Upper lobe of right lung (tissue), 1 donor: ENCODE measurements around the gene AGPAT4. TPM values are rescaled to one million over a fixed set of nuclear protein-coding genes. Genes with fewer than 3 reads are reported as not detected.

Experiments
- ATAC-seq: fragments of 200-7000 bp; cut with Tn5 transposase; one replicate; pipeline ENCODE4 v1.9.1; 2020; ENCODE audit warnings: mild to moderate bottlenecking, moderate library complexity
- DNase-seq: peaks from one replicate; pipeline ENCODE4 v3.0.0-alpha.2; 2020
- H3K27ac ChIP-seq: fragments of 200-600 bp; one replicate; pipeline ENCODE4 v1.8.0; 2022
- H3K27me3 ChIP-seq: fragments of 200-600 bp; one replicate; pipeline ENCODE4 v1.8.0; 2022; ENCODE audit warnings: mild to moderate bottlenecking
- H3K36me3 ChIP-seq: fragments of 200-600 bp; one replicate; pipeline ENCODE4 v1.8.0; 2022
- H3K4me1 ChIP-seq: fragments of 200-600 bp; one replicate; pipeline ENCODE4 v1.8.0; 2022
- H3K4me3 ChIP-seq: fragments of 200-600 bp; one replicate; pipeline ENCODE4 v1.8.0; 2022; ENCODE audit warnings: mild to moderate bottlenecking
- H3K9me3 ChIP-seq: fragments of 200-600 bp; one replicate; pipeline ENCODE4 v1.8.0; 2022
- CTCF ChIP-seq: fragments of 200-600 bp; IDR thresholded peaks from one replicate; pipeline ENCODE4 v1.8.0; 2022; ENCODE audit warnings: antibody characterized with exemption
- intact Hi-C: fragments of 100-400 bp; cut with DNase I; formaldehyde crosslinking; loops from one replicate; pipeline ENCODE4 v1.11.0; 2022
- total RNA-seq: library from RNA; stranded (reverse); fragmentation: NEBNext Ultra II Directional; extraction: Animal tissue kit (Norgen Biotek cat#: 25700); gene quantifications from one replicate; pipeline ENCODE4 v1.2.1, GENCODE V29; 2021
- donor health status: DM: no; HTN: yes; CAD: no; lungs with severe emphysema.

The AGPAT4 gene
- total RNA-seq, 1 donor from 2014 or later: 16.6 TPM

- no peak for TF ChIP-seq CTCF
- no peaks in the 10 kb centered on the region for H3K9me3 ChIP-seq
- H3K27me3 ChIP-seq: no peaks in the 10 kb centered on the region
- H3K4me3 ChIP-seq: no peak overlapping the region
- H3K4me1 ChIP-seq: no peaks in the 10 kb centered on the region
- H3K36me3 ChIP-seq: no peaks in the 10 kb centered on the region
- intact Hi-C loops: no loop called here
- no peak overlapping the region for H3K27ac ChIP-seq
- ATAC-seq: no peak
- no peak for DNase-seq
Observed at GRCh38 chr6:161265975-161266374, 7.9 kb downstream of the AGPAT4 start.

- no peak overlapping the region for H3K4me3 ChIP-seq
- no peaks in the 10 kb centered on the region for H3K36me3 ChIP-seq
- H3K4me1 ChIP-seq: no peaks in the 10 kb centered on the region
- no peaks in the 10 kb centered on the region for H3K9me3 ChIP-seq
- no peaks in the 10 kb centered on the region for H3K27me3 ChIP-seq
- H3K27ac ChIP-seq: no peak overlapping the region
- DNase-seq (no peak), ATAC-seq (no peak)
- intact Hi-C loops: no loop called here
- TF ChIP-seq CTCF: no peak
Observed at GRCh38 chr6:161265554-161265953, 8.3 kb downstream of the AGPAT4 start.

GRCh38 chr6:161264181-161264580 lies 9.7 kb downstream of the AGPAT4 start:
- intact Hi-C loops: no loop called here

GRCh38 chr6:161261816-161262215 lies 12.0 kb downstream of the AGPAT4 start:
- ATAC-seq: no peak
- intact Hi-C loops: no loop called here
- no peaks in the 10 kb centered on the region for H3K4me1 ChIP-seq
- H3K27ac ChIP-seq: no peak overlapping the region
- H3K27me3 ChIP-seq: no peaks in the 10 kb centered on the region
- H3K36me3 ChIP-seq: no peaks in the 10 kb centered on the region
- DNase-seq: no peak
- no peak for TF ChIP-seq CTCF
- H3K9me3 ChIP-seq: no peaks in the 10 kb centered on the region
- no peak overlapping the region for H3K4me3 ChIP-seq

More at GRCh38 chr6:161264181-161264580, 9.7 kb downstream of the AGPAT4 start:
- Histone ChIP-seq H3K4me3 (no peak overlapping the region), H3K4me1 (no peaks in the 10 kb centered on the region), H3K27me3 (no peaks in the 10 kb centered on the region), H3K36me3 (no peaks in the 10 kb centered on the region), H3K9me3 (no peaks in the 10 kb centered on the region), H3K27ac (no peak overlapping the region)
- no peak for TF ChIP-seq CTCF
- ATAC-seq (no peak), DNase-seq (no peak)

GRCh38 chr6:161261325-161261724 lies 12.5 kb downstream of the AGPAT4 start:
- H3K27me3 ChIP-seq: no peaks in the 10 kb centered on the region
- intact Hi-C loops: no loop called here
- no peak for TF ChIP-seq CTCF
- ATAC-seq (no peak), DNase-seq (no peak)
- H3K27ac ChIP-seq: no peak overlapping the region
- no peak overlapping the region for H3K4me3 ChIP-seq
- no peaks in the 10 kb centered on the region for H3K9me3 ChIP-seq
- no peaks in the 10 kb centered on the region for H3K36me3 ChIP-seq
- no peaks in the 10 kb centered on the region for H3K4me1 ChIP-seq

- intact Hi-C loops: no loop called here
Observed at GRCh38 chr6:161259302-161259701, 14.6 kb downstream of the AGPAT4 start.

More at GRCh38 chr6:161259302-161259701, 14.6 kb downstream of the AGPAT4 start:
- no peak for DNase-seq
- ATAC-seq: no peak
- Histone ChIP-seq H3K9me3 (no peaks in the 10 kb centered on the region), H3K36me3 (no peaks in the 10 kb centered on the region), H3K27me3 (no peaks in the 10 kb centered on the region), H3K4me3 (no peak overlapping the region), H3K27ac (no peak overlapping the region), H3K4me1 (no peaks in the 10 kb centered on the region)
- no peak for TF ChIP-seq CTCF
